Measurements from ENCODE around the gene MAPT. TPM values are rescaled to one million over a fixed set of nuclear protein-coding genes. Genes with fewer than 3 reads are reported as not detected.

Gene MAPT
- total RNA-seq, 1 experiment from 2014 or later, result 8.3 TPM

DNA sequence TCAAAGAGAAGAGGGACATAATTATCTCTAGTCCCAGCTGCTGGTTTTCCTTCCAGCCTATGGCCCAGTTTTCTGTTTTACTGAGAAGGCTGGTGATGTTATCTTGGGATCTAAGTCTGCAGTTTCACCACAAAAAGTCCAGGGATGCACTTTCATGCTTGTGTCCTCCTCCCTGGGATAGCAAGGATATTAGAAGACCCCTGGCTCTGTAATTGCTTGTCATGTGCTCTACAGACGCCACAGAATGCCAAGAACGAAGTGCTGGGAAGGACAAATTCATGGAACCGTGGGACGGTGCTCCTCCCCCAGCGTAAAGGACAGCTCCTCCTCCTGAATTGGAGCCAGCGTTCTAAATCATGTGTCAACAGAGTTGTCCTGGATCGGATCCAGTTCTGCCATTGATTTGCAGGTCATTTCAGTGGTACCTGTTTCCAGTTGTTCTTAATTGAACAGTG lies 8.6 kb downstream of the MAPT start:
- no peak overlapping the region for H3K27ac ChIP-seq (ENCODE audit: low read depth, low read length, poor library complexity, severe bottlenecking)

DNA sequence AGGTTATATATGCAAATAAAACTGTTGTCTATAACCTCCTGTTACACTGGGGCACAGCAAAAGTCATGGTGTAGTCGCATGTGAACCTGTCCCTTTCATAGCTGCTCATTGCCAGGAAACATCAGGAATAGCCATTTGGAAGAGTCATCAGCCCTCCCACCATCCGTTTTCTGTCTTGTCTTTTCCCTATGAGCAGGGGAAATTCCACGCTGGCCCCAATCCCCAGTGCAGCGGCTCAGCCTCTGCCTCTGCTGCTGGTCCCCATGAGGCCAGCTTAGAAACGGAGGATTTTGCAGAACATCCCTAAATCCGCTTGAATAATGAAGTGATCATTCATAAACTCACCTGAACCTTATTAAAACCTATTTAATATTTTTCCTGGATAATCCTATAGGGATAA lies 10.5 kb downstream of the MAPT start:
- no TSS peak for BruUV-seq (replicated peaks)
- H3K4me1 ChIP-seq (ENCODE audit: insufficient read depth, low read length, poor library complexity, severe bottlenecking), result peaks cover 14% of the 10 kb centered on the region
- no peaks in the 10 kb centered on the region for H3K27me3 ChIP-seq (replicated peaks; ENCODE audit: insufficient read depth, low read depth, low read length, poor library complexity)
- no peaks in the 10 kb centered on the region for H3K9me3 ChIP-seq (ENCODE audit: low read depth, low read length, poor library complexity, severe bottlenecking)
- no peak overlapping the region for H3K27ac ChIP-seq (ENCODE audit: low read depth, low read length, poor library complexity, severe bottlenecking)
- no peaks in the 10 kb centered on the region for H3K36me3 ChIP-seq (ENCODE audit: insufficient read depth, low read length, poor library complexity, severe bottlenecking)
- H3K4me3 ChIP-seq (ENCODE audit: low read depth, low read length, poor library complexity, severe bottlenecking), result no peak overlapping the region
- TF ChIP-seq, protein P1, sequence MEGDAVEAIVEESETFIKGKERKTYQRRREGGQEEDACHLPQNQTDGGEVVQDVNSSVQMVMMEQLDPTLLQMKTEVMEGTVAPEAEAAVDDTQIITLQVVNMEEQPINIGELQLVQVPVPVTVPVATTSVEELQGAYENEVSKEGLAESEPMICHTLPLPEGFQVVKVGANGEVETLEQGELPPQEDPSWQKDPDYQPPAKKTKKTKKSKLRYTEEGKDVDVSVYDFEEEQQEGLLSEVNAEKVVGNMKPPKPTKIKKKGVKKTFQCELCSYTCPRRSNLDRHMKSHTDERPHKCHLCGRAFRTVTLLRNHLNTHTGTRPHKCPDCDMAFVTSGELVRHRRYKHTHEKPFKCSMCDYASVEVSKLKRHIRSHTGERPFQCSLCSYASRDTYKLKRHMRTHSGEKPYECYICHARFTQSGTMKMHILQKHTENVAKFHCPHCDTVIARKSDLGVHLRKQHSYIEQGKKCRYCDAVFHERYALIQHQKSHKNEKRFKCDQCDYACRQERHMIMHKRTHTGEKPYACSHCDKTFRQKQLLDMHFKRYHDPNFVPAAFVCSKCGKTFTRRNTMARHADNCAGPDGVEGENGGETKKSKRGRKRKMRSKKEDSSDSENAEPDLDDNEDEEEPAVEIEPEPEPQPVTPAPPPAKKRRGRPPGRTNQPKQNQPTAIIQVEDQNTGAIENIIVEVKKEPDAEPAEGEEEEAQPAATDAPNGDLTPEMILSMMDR (conservative IDR thresholded peaks at IDR 0.05; ENCODE audit: low read depth, low read length), result no peak
- no peak for TF ChIP-seq EZH2 (IDR thresholded peaks at IDR 0.05; ENCODE audit: borderline replicate concordance, low read depth, low read length, poor library complexity, severe bottlenecking)
- CTCF ChIA-PET, result no interaction called here
- POLR2A ChIA-PET (ENCODE audit: low non-redundant PET), result no interaction called here
- intact Hi-C loops (cut with micrococcal nuclease; ENCODE audit: unreplicated experiment), result no loop called here
- DNase-seq (ENCODE audit: low spot score), result no peak

More for the DNA sequence above, 8.6 kb downstream of the MAPT start:
- Histone ChIP-seq H3K4me3 (ENCODE audit: low read depth, low read length, poor library complexity, severe bottlenecking) (no peak overlapping the region), H3K36me3 (ENCODE audit: insufficient read depth, low read length, poor library complexity, severe bottlenecking) (no peaks in the 10 kb centered on the region), H3K9me3 (ENCODE audit: low read depth, low read length, poor library complexity, severe bottlenecking) (no peaks in the 10 kb centered on the region), H3K27me3 (replicated peaks; ENCODE audit: insufficient read depth, low read depth, low read length, poor library complexity) (peaks cover 5% of the 10 kb centered on the region), H3K4me1 (ENCODE audit: insufficient read depth, low read length, poor library complexity, severe bottlenecking) (peaks cover 6% of the 10 kb centered on the region)
- ChIA-PET POLR2A (ENCODE audit: low non-redundant PET) (no interaction called here), CTCF (no interaction called here)
- TF ChIP-seq, protein P1 (conservative IDR thresholded peaks at IDR 0.05; ENCODE audit: low read depth, low read length), result no peak
- TF ChIP-seq EZH2 (IDR thresholded peaks at IDR 0.05; ENCODE audit: borderline replicate concordance, low read depth, low read length, poor library complexity, severe bottlenecking), result no peak
- no peak for DNase-seq (ENCODE audit: low spot score)
- no TSS peak for BruUV-seq (replicated peaks)
- intact Hi-C loops (cut with micrococcal nuclease; ENCODE audit: unreplicated experiment), result no loop called here

DNA sequence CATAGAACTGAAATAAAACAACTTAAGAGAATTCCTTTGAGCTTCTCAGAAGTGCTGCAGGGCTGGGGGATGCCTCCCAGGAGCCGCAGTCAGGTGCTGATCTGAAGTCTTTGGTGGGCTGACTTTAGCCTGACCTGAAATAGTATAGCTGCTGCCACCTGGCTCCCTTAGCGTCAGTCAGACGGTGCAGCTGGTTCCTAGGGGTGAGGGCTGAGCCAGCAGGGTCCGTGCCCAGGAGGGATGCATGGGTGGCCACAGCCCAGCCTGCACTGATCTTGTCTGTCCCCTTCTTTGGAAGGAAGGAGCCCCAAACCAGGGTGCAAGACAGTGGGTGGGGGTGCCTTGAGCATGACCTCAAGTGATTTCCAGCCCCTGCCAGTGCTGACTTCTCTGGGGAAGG lies 11.5 kb downstream of the MAPT start:
- no peak for TF ChIP-seq EZH2 (IDR thresholded peaks at IDR 0.05; ENCODE audit: borderline replicate concordance, low read depth, low read length, poor library complexity, severe bottlenecking)
- TF ChIP-seq, protein P1 (conservative IDR thresholded peaks at IDR 0.05; ENCODE audit: low read depth, low read length), result no peak
- no peaks in the 10 kb centered on the region for H3K36me3 ChIP-seq (ENCODE audit: insufficient read depth, low read length, poor library complexity, severe bottlenecking)
- peaks cover 14% of the 10 kb centered on the region for H3K4me1 ChIP-seq (ENCODE audit: insufficient read depth, low read length, poor library complexity, severe bottlenecking)
- no TSS peak for BruUV-seq (replicated peaks)
- H3K27me3 ChIP-seq (replicated peaks; ENCODE audit: insufficient read depth, low read depth, low read length, poor library complexity), result no peaks in the 10 kb centered on the region
- intact Hi-C loops (cut with micrococcal nuclease; ENCODE audit: unreplicated experiment), result no loop called here
- H3K9me3 ChIP-seq (ENCODE audit: low read depth, low read length, poor library complexity, severe bottlenecking), result no peaks in the 10 kb centered on the region
- ChIA-PET POLR2A (ENCODE audit: low non-redundant PET) (no interaction called here), CTCF (no interaction called here)
- DNase-seq (ENCODE audit: low spot score), result no peak
- H3K27ac ChIP-seq (ENCODE audit: low read depth, low read length, poor library complexity, severe bottlenecking), result no peak overlapping the region
- no peak overlapping the region for H3K4me3 ChIP-seq (ENCODE audit: low read depth, low read length, poor library complexity, severe bottlenecking)

All from A673 (cell line).